Right kidney (tissue), 1 donor: ENCODE data around the gene AKAP5.
A peak's percentile ranks its signal among the peaks of the same experiment; 100 is the strongest.

Experiments
- DNase-seq: peaks from one replicate; pipeline ENCODE4 v3.0.0-alpha.2; 2016

AKAP5 gene

DNA sequence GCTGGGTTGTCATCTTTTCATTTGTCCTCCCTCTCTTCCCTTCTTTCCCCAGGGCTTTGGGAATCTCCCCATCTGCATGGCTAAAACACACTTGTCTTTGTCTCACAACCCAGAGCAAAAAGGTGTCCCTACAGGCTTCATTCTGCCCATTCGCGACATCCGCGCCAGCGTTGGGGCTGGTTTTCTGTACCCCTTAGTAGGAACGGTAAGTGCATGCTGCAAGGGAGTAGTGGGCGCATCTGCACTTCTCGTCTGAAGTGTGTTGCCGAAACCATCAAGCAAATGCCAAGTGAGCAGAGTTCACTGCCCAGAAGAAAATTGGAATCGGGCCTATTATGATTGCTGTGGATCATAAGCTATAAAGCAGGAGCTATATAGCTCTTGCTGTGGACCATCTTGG lies 10.6 kb upstream of the AKAP5 start:
- no peak for DNase-seq

- DNase-seq = no peak
Observed at GRCh38 chr14:64459405-64460136, 5.7 kb upstream of the AKAP5 start.

DNA sequence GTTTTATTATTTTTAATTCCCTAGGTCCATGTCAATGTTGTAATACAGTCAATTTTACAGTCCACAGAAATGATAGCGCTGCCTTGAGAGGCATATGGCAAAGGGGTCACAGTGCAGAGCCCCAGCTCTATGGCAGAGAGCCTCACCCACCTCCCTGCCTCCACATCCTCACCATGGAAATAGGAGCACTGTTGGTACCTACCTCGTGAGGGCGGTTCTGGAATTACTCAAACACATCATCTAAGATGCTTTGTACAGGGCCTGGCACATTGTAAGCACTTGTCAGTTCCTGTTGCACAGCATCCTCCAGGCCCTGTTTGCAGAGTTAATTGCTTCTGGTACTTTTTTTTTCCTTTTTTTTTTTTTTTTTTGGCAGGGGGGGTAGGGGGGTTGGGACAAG lies 4.1 kb upstream of the AKAP5 start:
- no peak for DNase-seq

GRCh38 chr14:64463195-64463594 lies 2.1 kb upstream of the AKAP5 start:
- DNase-seq = no peak

DNA sequence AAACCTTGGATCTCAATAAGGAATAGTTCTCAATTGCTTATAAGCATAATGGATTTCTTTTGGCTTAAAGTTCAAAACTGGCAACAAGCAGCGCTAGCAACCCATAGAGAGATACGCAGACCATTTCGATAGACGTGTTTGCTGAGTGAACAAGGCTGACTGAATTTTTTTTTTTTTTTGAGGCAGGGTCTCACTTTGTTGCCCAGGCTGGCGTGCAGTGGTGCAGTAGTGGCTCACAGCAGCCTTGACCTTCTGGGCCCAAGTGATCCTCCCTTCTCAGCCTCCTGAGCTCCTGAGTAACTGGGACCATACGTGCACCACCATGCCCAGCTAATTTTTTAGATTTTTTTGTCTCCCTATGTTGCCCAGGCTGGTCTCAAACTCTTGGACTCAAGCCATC lies 1.4 kb upstream of the AKAP5 start:
- no peak for DNase-seq

GRCh38 chr14:64464651-64465050 lies 648 bp upstream of the AKAP5 start:
- no peak for DNase-seq

DNA sequence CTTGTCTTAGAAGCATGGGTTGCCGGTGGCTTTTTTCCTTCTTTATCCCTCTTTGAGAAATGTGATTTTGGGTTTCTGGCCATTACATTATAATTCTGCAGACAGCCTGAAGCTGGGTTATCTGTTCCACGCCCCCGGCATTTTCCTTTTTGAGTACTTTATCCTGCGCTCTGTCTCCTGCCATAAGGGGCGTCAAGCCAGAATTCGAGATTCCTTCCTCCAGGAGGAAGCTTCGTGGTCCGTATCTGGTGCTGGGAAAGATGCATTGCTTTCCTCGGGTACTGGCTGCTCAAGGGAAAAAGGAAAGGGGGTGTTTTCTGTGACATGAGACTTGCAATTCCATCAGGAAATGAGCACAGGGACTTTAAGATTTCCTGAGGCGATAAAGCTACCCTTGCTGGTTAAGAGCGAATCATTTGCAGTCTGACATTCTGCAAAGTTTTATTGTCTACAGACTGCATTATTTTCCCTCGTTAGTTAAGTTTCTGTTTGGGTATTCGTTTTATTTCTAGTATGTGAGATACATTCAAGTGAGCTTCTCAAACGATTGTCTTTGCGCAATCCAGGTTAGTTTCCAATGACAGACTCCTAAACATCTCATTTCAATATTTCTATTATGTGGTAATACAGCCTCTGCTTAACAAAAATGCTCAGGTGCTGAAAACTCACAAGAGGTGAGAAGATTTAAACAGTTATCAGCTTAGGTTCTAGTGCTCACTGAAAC lies 694 bp downstream of the AKAP5 start:
- no peak for DNase-seq

DNA sequence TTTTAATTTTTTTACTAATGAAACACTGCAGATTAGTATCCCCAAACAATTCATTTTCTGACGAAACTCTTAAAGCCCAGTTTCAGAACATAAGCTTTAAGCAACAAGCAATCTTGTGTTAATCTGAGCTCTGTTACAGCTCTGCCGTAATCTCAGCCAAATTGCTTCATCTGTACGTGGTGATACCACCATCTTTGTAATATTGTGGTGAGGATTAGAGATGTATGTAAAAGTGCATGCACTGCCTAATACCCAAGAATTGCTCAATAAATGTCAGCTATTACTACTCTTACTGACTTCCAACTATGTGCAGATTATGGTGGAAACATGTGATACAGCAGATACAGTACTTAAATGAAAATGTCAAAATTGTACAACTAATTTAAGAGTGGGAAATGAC lies 1.8 kb downstream of the AKAP5 start:
- no peak for DNase-seq

- DNase-seq = no peak
Observed at GRCh38 chr14:64467566-64467965, 2.3 kb downstream of the AKAP5 start.

- DNase-seq = no peak
Observed at GRCh38 chr14:64468451-64468850, 3.2 kb downstream of the AKAP5 start.

- no peak for DNase-seq
Observed at GRCh38 chr14:64474041-64474440, 8.7 kb downstream of the AKAP5 start.

DNA sequence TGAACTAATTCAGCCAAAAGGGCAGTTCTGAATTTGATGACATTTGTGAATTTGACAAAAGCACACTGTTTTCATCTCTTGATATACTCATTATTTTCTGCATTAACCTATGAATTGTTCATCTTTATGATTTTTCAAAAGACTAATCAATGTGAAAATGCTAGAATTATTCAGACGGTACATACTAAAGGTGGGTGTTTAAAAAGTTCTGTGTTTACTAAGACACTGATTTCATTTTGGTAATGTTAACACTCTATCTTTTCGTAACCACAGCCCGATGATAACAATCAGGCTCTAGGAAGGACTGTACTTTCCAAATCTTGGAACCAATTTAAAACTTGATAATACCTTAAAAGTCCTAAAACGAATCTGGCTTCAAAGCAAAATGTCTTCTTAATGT lies 9.4 kb downstream of the AKAP5 start:
- DNase-seq = no peak

DNA sequence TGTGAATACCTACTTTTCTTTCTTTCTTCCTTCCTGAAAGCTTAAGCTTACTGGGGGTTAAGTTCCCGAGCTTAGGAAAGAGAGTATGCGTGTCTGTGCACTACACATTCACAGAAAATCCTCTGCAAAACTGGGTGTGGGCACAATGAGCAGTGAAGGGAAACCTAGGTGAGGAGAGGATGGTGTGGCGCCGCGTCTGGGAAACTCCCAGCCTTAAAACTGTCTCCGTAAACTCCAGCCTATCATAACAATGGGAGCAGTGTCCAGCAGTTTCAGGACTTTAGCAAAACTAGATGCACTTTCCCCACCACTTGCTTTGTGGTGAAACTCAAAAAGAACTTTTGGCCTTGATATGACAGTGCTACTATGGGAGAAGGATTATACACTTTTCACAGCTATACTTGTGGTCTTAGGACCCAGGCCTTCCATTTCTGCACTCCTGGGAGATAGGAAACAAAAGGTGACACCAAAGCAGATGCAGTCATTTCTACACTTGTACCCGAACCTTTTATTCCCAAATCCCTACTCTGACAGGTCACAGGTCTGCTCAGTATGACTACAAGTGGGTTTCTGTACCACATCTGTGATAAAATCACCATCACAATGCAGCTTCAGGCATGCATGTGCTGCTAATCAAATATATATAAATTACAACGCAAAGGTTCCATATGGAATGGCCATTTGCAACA lies 10.4 kb downstream of the AKAP5 start:
- no peak for DNase-seq

- DNase-seq = no peak
Observed at GRCh38 chr14:64476438-64476837, 11.1 kb downstream of the AKAP5 start.

- DNase-seq = no peak
Observed at GRCh38 chr14:64478634-64479250, 13.4 kb downstream of the AKAP5 start.

DNA sequence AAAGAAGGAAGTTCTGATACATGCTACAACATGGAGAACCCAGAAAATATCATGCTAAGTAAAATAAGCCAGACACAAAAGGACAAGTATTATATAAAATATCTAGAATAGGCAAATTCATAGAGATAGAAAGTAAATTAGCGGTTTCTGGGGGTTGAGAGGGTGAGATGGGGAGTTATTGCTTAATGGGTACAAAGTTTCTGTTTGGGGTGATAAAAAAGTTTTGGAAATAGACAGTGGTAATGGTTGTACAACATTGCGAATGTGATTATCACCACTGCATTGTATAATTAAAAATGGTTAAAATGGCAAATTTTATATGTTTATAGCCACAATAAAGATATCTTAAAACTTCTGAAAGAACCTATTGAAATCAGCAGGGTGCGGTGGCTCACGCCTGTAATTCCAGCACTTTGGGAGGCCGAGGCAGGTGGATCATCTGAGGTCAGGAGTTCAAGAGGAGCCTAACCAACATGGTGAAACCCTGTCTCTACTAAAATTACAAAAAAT lies 23.3 kb downstream of the AKAP5 start:
- no peak for DNase-seq

DNA sequence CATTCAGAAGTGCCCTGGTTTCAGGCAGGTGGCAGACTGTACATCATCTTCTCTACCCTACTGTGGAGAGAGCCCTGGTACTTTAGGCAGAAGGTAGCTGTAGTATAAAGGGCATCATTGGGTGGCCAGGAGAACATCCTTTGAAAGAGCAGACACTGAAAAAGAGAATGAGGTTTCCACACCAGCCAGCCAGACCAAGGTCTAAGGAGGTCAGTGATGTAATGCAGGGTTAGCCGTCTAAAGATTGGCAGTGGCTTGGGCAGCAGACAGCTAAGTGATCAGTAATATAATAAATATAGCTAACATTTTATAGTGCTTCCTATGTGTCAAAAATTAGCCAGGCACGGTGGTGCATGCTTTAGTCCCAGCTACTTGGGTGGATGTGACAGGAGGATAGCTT lies 26.3 kb downstream of the AKAP5 start:
- no peak for DNase-seq

GRCh38 chr14:64493455-64493854 lies 28.2 kb downstream of the AKAP5 start:
- DNase-seq = no peak

DNA sequence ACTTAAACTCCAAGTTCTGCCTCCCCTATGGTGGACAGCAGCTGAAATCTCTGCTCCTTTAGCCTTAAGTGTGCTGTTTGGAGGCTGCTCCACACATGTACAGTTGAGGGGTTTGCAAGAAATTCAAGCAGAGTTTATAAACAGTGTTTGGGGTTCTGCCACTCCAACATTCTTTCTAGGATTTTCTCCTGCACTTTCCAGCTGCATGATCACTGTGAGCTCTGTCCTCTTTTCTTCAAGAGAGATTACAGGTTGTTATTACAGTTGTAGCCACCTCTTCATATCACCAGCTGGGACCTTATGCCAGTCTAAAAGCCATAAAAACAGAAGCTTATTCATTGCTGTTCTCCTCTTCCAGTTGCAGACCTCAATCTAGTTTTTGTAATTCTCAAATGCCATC lies 30.0 kb downstream of the AKAP5 start:
- DNase-seq = no peak

GRCh38 chr14:64496764-64497163 lies 31.5 kb downstream of the AKAP5 start:
- no peak for DNase-seq

DNA sequence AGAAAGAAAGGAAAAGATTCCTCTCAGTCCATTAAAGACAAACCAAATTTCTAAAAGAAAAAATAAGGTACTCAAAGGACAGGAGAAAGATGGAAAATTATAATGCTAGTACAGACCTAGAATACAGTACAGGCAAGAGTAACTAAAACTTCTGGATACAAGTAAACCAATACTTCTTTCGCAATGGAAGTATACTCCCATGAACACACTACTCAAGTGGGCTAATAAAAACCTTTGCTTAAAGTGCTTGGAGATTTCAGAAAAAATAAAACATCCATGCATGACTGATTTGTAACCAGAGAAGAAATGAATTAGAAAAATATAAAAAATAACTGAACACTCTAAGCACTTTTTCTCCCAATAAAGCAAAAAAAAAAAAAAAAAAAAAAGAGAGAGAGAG lies 34.8 kb downstream of the AKAP5 start:
- no peak for DNase-seq

- peak; percentile 31 for DNase-seq
Observed at GRCh38 chr14:64501411-64502171, 36.3 kb downstream of the AKAP5 start.
